ENCODE measurements around the gene LGALS7B.
"Not testable (repeated sequence)": the region's sequence is repeated elsewhere in the genome, so short reads cannot be mapped to it uniquely, and the experiment has no call there.

Gene LGALS7B

DNA sequence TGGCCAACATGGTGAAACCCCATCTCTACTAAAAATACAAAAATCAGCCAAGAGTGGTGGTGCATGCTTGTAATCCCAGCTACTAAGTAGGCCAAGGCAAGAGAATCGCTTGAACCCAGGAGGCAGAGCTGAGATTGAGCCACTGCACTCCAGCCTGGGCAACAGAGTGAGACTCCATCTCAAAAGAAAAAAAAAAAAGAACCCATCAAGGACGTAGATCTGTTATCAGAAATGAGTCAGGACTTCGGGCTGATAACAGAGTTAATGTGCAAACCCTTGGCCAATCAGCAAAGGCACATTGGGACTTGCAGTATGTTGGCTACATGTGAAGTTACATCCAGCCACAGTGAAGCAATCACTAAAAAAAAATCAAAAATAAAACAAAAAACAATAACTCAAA lies 4.8 kb upstream of the LGALS7B start:
- no peaks in the 10 kb centered on the region for H3K4me1 ChIP-seq (ENCODE audit: control insufficient read depth in 2 of 2, insufficient read depth in 2 of 2, low read length in 2 of 2)
- H3K27me3 ChIP-seq (ENCODE audit: control insufficient read depth in 2 of 2, insufficient read depth in 2 of 2, low read length in 2 of 2) = peaks cover 0 to 6% of the 10 kb centered on the region in 2 donors
- H3K9me3 ChIP-seq (ENCODE audit: control insufficient read depth in 2 of 2, low read length in 2 of 2) = no peaks in the 10 kb centered on the region
- H3K27ac ChIP-seq (ENCODE audit: low read depth in 2 of 2, low read length in 2 of 2) = no peak overlapping the region
- H3K4me3 ChIP-seq (ENCODE audit: low read length in 2 of 2) = no peak overlapping the region
- H3K36me3 ChIP-seq (ENCODE audit: control insufficient read depth in 2 of 2, insufficient read depth in 2 of 2, low read length in 2 of 2) = no peaks in the 10 kb centered on the region
- H3K9ac ChIP-seq (ENCODE audit: low read depth in 1 of 2, low read length in 2 of 2) = no peak overlapping the region

- Histone ChIP-seq H3K36me3 (ENCODE audit: control insufficient read depth in 2 of 2, insufficient read depth in 2 of 2, low read length in 2 of 2) (no peaks in the 10 kb centered on the region), H3K27me3 (ENCODE audit: control insufficient read depth in 2 of 2, insufficient read depth in 2 of 2, low read length in 2 of 2) (peaks cover 0 to 6% of the 10 kb centered on the region in 2 donors), H3K4me1 (ENCODE audit: control insufficient read depth in 2 of 2, insufficient read depth in 2 of 2, low read length in 2 of 2) (no peaks in the 10 kb centered on the region), H3K27ac (ENCODE audit: low read depth in 2 of 2, low read length in 2 of 2) (no peak overlapping the region), H3K9ac (ENCODE audit: low read depth in 1 of 2, low read length in 2 of 2) (no peak overlapping the region), H3K4me3 (ENCODE audit: low read length in 2 of 2) (no peak overlapping the region), H3K9me3 (ENCODE audit: control insufficient read depth in 2 of 2, low read length in 2 of 2) (no peaks in the 10 kb centered on the region)
Observed at GRCh38 chr19:38785187-38785699, 3.8 kb upstream of the LGALS7B start.

DNA sequence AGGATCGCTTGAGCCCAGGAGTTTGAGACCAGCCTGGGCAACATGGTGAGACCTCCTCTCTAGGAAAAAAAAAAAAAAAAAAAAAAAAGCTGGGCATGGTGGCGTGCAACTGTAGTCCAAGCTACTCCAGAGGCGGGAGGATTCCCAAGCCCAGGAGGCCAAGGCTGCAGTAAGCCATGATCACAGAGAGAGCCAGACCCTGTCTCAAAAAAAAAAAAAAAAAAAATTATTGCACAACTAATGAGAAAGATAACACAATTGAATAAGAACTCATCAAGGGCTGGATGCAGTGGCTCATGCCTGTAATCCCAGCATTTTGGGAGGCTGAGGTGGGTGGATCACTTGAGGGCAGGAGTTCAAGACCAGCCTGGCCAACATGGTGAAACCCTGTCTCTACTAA lies 2.9 kb upstream of the LGALS7B start:
- H3K4me1 ChIP-seq (ENCODE audit: control insufficient read depth in 2 of 2, insufficient read depth in 2 of 2, low read length in 2 of 2); H3K9ac ChIP-seq (ENCODE audit: low read depth in 1 of 2, low read length in 2 of 2); H3K36me3 ChIP-seq (ENCODE audit: control insufficient read depth in 2 of 2, insufficient read depth in 2 of 2, low read length in 2 of 2); H3K9me3 ChIP-seq (ENCODE audit: control insufficient read depth in 2 of 2, low read length in 2 of 2); H3K27ac ChIP-seq (ENCODE audit: low read depth in 2 of 2, low read length in 2 of 2); H3K27me3 ChIP-seq (ENCODE audit: control insufficient read depth in 2 of 2, insufficient read depth in 2 of 2, low read length in 2 of 2); H3K4me3 ChIP-seq (ENCODE audit: low read length in 2 of 2): not testable (repeated sequence)

- Histone ChIP-seq H3K27me3 (ENCODE audit: control insufficient read depth in 2 of 2, insufficient read depth in 2 of 2, low read length in 2 of 2) (no peaks in the 10 kb centered on the region), H3K4me1 (ENCODE audit: control insufficient read depth in 2 of 2, insufficient read depth in 2 of 2, low read length in 2 of 2) (no peaks in the 10 kb centered on the region), H3K9ac (ENCODE audit: low read depth in 1 of 2, low read length in 2 of 2) (no peak overlapping the region), H3K27ac (ENCODE audit: low read depth in 2 of 2, low read length in 2 of 2) (no peak overlapping the region), H3K36me3 (ENCODE audit: control insufficient read depth in 2 of 2, insufficient read depth in 2 of 2, low read length in 2 of 2) (no peaks in the 10 kb centered on the region), H3K9me3 (ENCODE audit: control insufficient read depth in 2 of 2, low read length in 2 of 2) (no peaks in the 10 kb centered on the region), H3K4me3 (ENCODE audit: low read length in 2 of 2) (no peak overlapping the region)
Observed at GRCh38 chr19:38786572-38787265, 2.3 kb upstream of the LGALS7B start.

- H3K27me3 ChIP-seq (ENCODE audit: control insufficient read depth in 2 of 2, insufficient read depth in 2 of 2, low read length in 2 of 2); H3K36me3 ChIP-seq (ENCODE audit: control insufficient read depth in 2 of 2, insufficient read depth in 2 of 2, low read length in 2 of 2); H3K4me1 ChIP-seq (ENCODE audit: control insufficient read depth in 2 of 2, insufficient read depth in 2 of 2, low read length in 2 of 2); H3K9ac ChIP-seq (ENCODE audit: low read depth in 1 of 2, low read length in 2 of 2); H3K27ac ChIP-seq (ENCODE audit: low read depth in 2 of 2, low read length in 2 of 2); H3K9me3 ChIP-seq (ENCODE audit: control insufficient read depth in 2 of 2, low read length in 2 of 2): not testable (repeated sequence)
- H3K4me3 ChIP-seq (ENCODE audit: low read length in 2 of 2) = peak overlapping the region in 1 of 2 donors; percentile 50
Observed at GRCh38 chr19:38790507-38791403, 1.8 kb downstream of the LGALS7B start.

- not testable (repeated sequence) for H3K27ac ChIP-seq (ENCODE audit: low read depth in 2 of 2, low read length in 2 of 2); H3K9ac ChIP-seq (ENCODE audit: low read depth in 1 of 2, low read length in 2 of 2); H3K9me3 ChIP-seq (ENCODE audit: control insufficient read depth in 2 of 2, low read length in 2 of 2); H3K27me3 ChIP-seq (ENCODE audit: control insufficient read depth in 2 of 2, insufficient read depth in 2 of 2, low read length in 2 of 2); H3K4me1 ChIP-seq (ENCODE audit: control insufficient read depth in 2 of 2, insufficient read depth in 2 of 2, low read length in 2 of 2); H3K36me3 ChIP-seq (ENCODE audit: control insufficient read depth in 2 of 2, insufficient read depth in 2 of 2, low read length in 2 of 2)
- peak overlapping the region in 1 of 2 donors; percentile 50 for H3K4me3 ChIP-seq (ENCODE audit: low read length in 2 of 2)
Observed at GRCh38 chr19:38791451-38792064, 2.6 kb downstream of the LGALS7B start.

GRCh38 chr19:38792250-38793111 lies 3.5 kb downstream of the LGALS7B start:
- H3K4me3 ChIP-seq (ENCODE audit: low read length in 2 of 2) = peak overlapping the region; percentile 28 to 52
- peak overlapping the region in 1 of 2 donors; percentile 10 for H3K27ac ChIP-seq (ENCODE audit: low read depth in 2 of 2, low read length in 2 of 2)
- H3K4me1 ChIP-seq (ENCODE audit: control insufficient read depth in 2 of 2, insufficient read depth in 2 of 2, low read length in 2 of 2) = peaks cover 3 to 6% of the 10 kb centered on the region in 2 donors
- no peaks in the 10 kb centered on the region for H3K9me3 ChIP-seq (ENCODE audit: control insufficient read depth in 2 of 2, low read length in 2 of 2)
- H3K36me3 ChIP-seq (ENCODE audit: control insufficient read depth in 2 of 2, insufficient read depth in 2 of 2, low read length in 2 of 2) = no peaks in the 10 kb centered on the region
- no peaks in the 10 kb centered on the region for H3K27me3 ChIP-seq (ENCODE audit: control insufficient read depth in 2 of 2, insufficient read depth in 2 of 2, low read length in 2 of 2)
- peak overlapping the region; percentile 14 to 37 for H3K9ac ChIP-seq (ENCODE audit: low read depth in 1 of 2, low read length in 2 of 2)

GRCh38 chr19:38793177-38793576 lies 4.2 kb downstream of the LGALS7B start:
- Histone ChIP-seq H3K4me3 (ENCODE audit: low read length in 2 of 2) (no peak overlapping the region), H3K27me3 (ENCODE audit: control insufficient read depth in 2 of 2, insufficient read depth in 2 of 2, low read length in 2 of 2) (no peaks in the 10 kb centered on the region), H3K27ac (ENCODE audit: low read depth in 2 of 2, low read length in 2 of 2) (no peak overlapping the region)

GRCh38 chr19:38793671-38794070 lies 4.7 kb downstream of the LGALS7B start:
- Histone ChIP-seq H3K9me3 (ENCODE audit: control insufficient read depth in 2 of 2, low read length in 2 of 2) (no peaks in the 10 kb centered on the region), H3K27ac (ENCODE audit: low read depth in 2 of 2, low read length in 2 of 2) (no peak overlapping the region), H3K36me3 (ENCODE audit: control insufficient read depth in 2 of 2, insufficient read depth in 2 of 2, low read length in 2 of 2) (no peaks in the 10 kb centered on the region)

More at GRCh38 chr19:38793177-38793576, 4.2 kb downstream of the LGALS7B start:
- peaks cover 3 to 6% of the 10 kb centered on the region in 2 donors for H3K4me1 ChIP-seq (ENCODE audit: control insufficient read depth in 2 of 2, insufficient read depth in 2 of 2, low read length in 2 of 2)
- no peaks in the 10 kb centered on the region for H3K36me3 ChIP-seq (ENCODE audit: control insufficient read depth in 2 of 2, insufficient read depth in 2 of 2, low read length in 2 of 2)
- no peaks in the 10 kb centered on the region for H3K9me3 ChIP-seq (ENCODE audit: control insufficient read depth in 2 of 2, low read length in 2 of 2)
- no peak overlapping the region for H3K9ac ChIP-seq (ENCODE audit: low read depth in 1 of 2, low read length in 2 of 2)

More at GRCh38 chr19:38793671-38794070, 4.7 kb downstream of the LGALS7B start:
- Histone ChIP-seq H3K4me3 (ENCODE audit: low read length in 2 of 2) (no peak overlapping the region), H3K4me1 (ENCODE audit: control insufficient read depth in 2 of 2, insufficient read depth in 2 of 2, low read length in 2 of 2) (peaks cover 3 to 6% of the 10 kb centered on the region in 2 donors), H3K9ac (ENCODE audit: low read depth in 1 of 2, low read length in 2 of 2) (no peak overlapping the region), H3K27me3 (ENCODE audit: control insufficient read depth in 2 of 2, insufficient read depth in 2 of 2, low read length in 2 of 2) (no peaks in the 10 kb centered on the region)
